Measurements from ENCODE around the gene BFSP2. TPM values are rescaled to one million over a fixed set of nuclear protein-coding genes. Genes with fewer than 3 reads are reported as not detected.

The BFSP2 gene
- total and polyA plus RNA-seq, 2 donors (not counting 3 experiments of a cell fraction or from before 2014, with no cell fraction given), result not detected

DNA sequence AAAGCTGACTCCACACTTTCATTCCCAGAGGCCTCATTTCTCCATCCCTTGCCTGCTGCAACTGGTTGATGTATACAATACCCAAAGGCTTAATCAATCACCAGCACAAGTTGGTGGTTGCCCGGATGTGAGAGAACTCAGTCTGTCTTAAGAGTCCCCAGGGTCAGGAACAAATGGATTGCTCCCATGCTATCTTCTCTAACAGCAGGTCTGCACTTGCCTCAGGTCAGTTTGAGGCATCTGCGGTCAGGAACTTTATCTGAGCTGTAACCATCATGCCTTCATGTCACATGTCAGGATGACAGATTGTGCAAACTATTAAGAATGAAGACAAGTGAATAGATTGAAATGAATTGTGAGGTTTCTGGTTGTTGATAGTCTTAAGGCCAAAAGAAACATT lies 56.1 kb downstream of the BFSP2 start:
- H4K20me1 ChIP-seq (replicated peaks; ENCODE audit: control insufficient read depth, extremely low read depth, insufficient read depth, low read length), result no peaks in the 10 kb centered on the region
- no peak overlapping the region for H3K4me2 ChIP-seq (ENCODE audit: insufficient read depth, low read length)
- no peaks in the 10 kb centered on the region for H3K4me1 ChIP-seq (ENCODE audit: control insufficient read depth, extremely low read depth, insufficient read depth, low read length)
- H3K9ac ChIP-seq (replicated peaks; ENCODE audit: extremely low read depth, insufficient read depth, low read length), result no peak overlapping the region
- no peaks in the 10 kb centered on the region for H3K79me2 ChIP-seq (ENCODE audit: control insufficient read depth, insufficient read depth, low read length)
- H3K27ac ChIP-seq (ENCODE audit: insufficient read depth, low read depth, low read length), result no peak overlapping the region
- DNase-seq (ENCODE audit: low read depth, low spot score), result no peak
- ChIA-PET POLR2A (no interaction called here), CTCF (interaction anchor here (0.7 to 2.4 kb wide), 4 partner anchors 11 to 123 kb away, joined by 3 to 13 read pairs (median 7); no protein-coding TSS in a partner anchor)
- no TSS peak for BruUV-seq (replicated peaks)
- no peaks in the 10 kb centered on the region for H3K36me3 ChIP-seq (ENCODE audit: control insufficient read depth in 2 of 2, extremely low read depth in 1 of 2, insufficient read depth in 2 of 2, low read length in 2 of 2)
- H3K9me1 ChIP-seq (replicated peaks; ENCODE audit: control insufficient read depth, extremely low read depth, insufficient read depth, low read length), result no peaks in the 10 kb centered on the region
- no peak for FAIRE-seq
- peaks cover 17 to 21% of the 10 kb centered on the region in 2 experiments for H3K27me3 ChIP-seq (ENCODE audit: control insufficient read depth in 2 of 2, insufficient read depth in 2 of 2, low read length in 2 of 2)
- no peak for TF ChIP-seq GATA2 (IDR thresholded peaks at IDR 0.05; ENCODE audit: insufficient read depth, insufficient read length, low read depth, low read length)
- no peak for TF ChIP-seq POLR2A (IDR thresholded peaks at IDR 0.05; ENCODE audit: low read depth, low read length)
- dilution Hi-C loops (cut with MboI; ENCODE audit: extremely low pct_ligation_motif_present, low sequenced_read_pairs), result no loop called here
- H2AFZ ChIP-seq (ENCODE audit: low read depth, low read length), result no peak overlapping the region
- intact Hi-C loops (cut with micrococcal nuclease), result loop anchor here (10.0 kb wide), 1 partner anchor 349 kb away; the partner anchor contains the start of gene SRPRB
- H3K4me3 ChIP-seq (replicated peaks in 1 of 3; ENCODE audit: insufficient read depth in 1 of 3, low read depth in 1 of 3, low read length in 3 of 3), result no peak overlapping the region
- H3K9me3 ChIP-seq (replicated peaks; ENCODE audit: control insufficient read depth, insufficient read depth, low read length), result no peaks in the 10 kb centered on the region

DNA sequence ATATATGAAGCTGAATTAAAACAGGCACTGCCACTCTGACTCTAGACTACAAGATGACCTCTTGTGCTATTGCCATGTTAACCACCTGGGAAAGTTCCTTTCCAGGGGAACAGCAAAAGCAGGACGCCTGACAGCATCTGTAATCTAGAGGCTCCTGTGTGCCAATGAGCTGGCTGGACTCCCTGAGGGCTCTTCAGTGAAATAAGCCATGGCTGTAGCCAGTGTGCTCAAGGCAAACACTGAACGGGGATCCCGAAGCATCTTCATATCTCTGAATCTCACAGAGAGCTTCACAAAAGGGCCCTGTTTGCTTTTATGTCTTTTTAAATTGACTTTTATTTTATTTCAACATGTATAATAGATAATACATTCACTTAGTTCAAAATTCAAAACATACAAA lies 57.2 kb downstream of the BFSP2 start:
- peaks cover 14 to 16% of the 10 kb centered on the region in 2 experiments for H3K27me3 ChIP-seq (ENCODE audit: control insufficient read depth in 2 of 2, insufficient read depth in 2 of 2, low read length in 2 of 2)
- H3K79me2 ChIP-seq (ENCODE audit: control insufficient read depth, insufficient read depth, low read length), result no peaks in the 10 kb centered on the region
- H3K9me1 ChIP-seq (replicated peaks; ENCODE audit: control insufficient read depth, extremely low read depth, insufficient read depth, low read length), result no peaks in the 10 kb centered on the region
- DNase-seq (ENCODE audit: low read depth, low spot score) (no peak), FAIRE-seq (no peak)
- CTCF ChIA-PET, result interaction anchor here (1.0 to 2.4 kb wide), 5 partner anchors 10 to 122 kb away, joined by 3 to 13 read pairs (median 8); no protein-coding TSS in a partner anchor
- no peaks in the 10 kb centered on the region for H4K20me1 ChIP-seq (replicated peaks; ENCODE audit: control insufficient read depth, extremely low read depth, insufficient read depth, low read length)
- no peaks in the 10 kb centered on the region for H3K9me3 ChIP-seq (replicated peaks; ENCODE audit: control insufficient read depth, insufficient read depth, low read length)
- TF ChIP-seq POLR2A (IDR thresholded peaks at IDR 0.05; ENCODE audit: low read depth, low read length), result no peak
- TF ChIP-seq, protein P1, sequence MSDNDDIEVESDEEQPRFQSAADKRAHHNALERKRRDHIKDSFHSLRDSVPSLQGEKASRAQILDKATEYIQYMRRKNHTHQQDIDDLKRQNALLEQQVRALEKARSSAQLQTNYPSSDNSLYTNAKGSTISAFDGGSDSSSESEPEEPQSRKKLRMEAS (IDR thresholded peaks at IDR 0.05; ENCODE audit: insufficient read depth, insufficient read length), result no peak
- no peak for TF ChIP-seq FOS (IDR thresholded peaks at IDR 0.05; ENCODE audit: borderline replicate concordance, insufficient read depth, low read length)
- TF ChIP-seq GATA2 (IDR thresholded peaks at IDR 0.05; ENCODE audit: insufficient read depth, insufficient read length, low read depth, low read length), result no peak
- no peak for TF ChIP-seq POLR2AphosphoS5 (IDR thresholded peaks at IDR 0.05; ENCODE audit: insufficient read depth, low read depth, low read length)
- no peak for TF ChIP-seq EZH2 (IDR thresholded peaks at IDR 0.05; ENCODE audit: borderline replicate concordance, low read depth, low read length, severe bottlenecking)
- TF ChIP-seq, protein P2, sequence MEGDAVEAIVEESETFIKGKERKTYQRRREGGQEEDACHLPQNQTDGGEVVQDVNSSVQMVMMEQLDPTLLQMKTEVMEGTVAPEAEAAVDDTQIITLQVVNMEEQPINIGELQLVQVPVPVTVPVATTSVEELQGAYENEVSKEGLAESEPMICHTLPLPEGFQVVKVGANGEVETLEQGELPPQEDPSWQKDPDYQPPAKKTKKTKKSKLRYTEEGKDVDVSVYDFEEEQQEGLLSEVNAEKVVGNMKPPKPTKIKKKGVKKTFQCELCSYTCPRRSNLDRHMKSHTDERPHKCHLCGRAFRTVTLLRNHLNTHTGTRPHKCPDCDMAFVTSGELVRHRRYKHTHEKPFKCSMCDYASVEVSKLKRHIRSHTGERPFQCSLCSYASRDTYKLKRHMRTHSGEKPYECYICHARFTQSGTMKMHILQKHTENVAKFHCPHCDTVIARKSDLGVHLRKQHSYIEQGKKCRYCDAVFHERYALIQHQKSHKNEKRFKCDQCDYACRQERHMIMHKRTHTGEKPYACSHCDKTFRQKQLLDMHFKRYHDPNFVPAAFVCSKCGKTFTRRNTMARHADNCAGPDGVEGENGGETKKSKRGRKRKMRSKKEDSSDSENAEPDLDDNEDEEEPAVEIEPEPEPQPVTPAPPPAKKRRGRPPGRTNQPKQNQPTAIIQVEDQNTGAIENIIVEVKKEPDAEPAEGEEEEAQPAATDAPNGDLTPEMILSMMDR (IDR thresholded peaks at IDR 0.05; ENCODE audit: extremely low read depth in 1 of 2, insufficient read depth in 1 of 2, low read depth in 1 of 2, low read length in 2 of 2), result no peak
- TF ChIP-seq JUN (IDR thresholded peaks at IDR 0.05; ENCODE audit: borderline replicate concordance, insufficient read depth, insufficient read length, low read depth), result no peak
- TF ChIP-seq MYC (IDR thresholded peaks at IDR 0.05; ENCODE audit: low read depth, low read length), result no peak
- no peak overlapping the region for H2AFZ ChIP-seq (ENCODE audit: low read depth, low read length)
- POLR2A ChIA-PET, result no interaction called here
- H3K4me2 ChIP-seq (ENCODE audit: insufficient read depth, low read length), result no peak overlapping the region
- H3K9ac ChIP-seq (replicated peaks; ENCODE audit: extremely low read depth, insufficient read depth, low read length), result no peak overlapping the region
- intact Hi-C loops (cut with micrococcal nuclease), result loop anchor here (10.0 kb wide), 1 partner anchor 348 kb away; the partner anchor contains the start of gene SRPRB
- H3K27ac ChIP-seq (ENCODE audit: insufficient read depth, low read depth, low read length), result no peak overlapping the region
- dilution Hi-C loops (cut with MboI; ENCODE audit: extremely low pct_ligation_motif_present, low sequenced_read_pairs), result no loop called here
- no TSS peak for BruUV-seq (replicated peaks)
- no peaks in the 10 kb centered on the region for H3K4me1 ChIP-seq (ENCODE audit: control insufficient read depth, extremely low read depth, insufficient read depth, low read length)
- no peaks in the 10 kb centered on the region for H3K36me3 ChIP-seq (ENCODE audit: control insufficient read depth in 2 of 2, extremely low read depth in 1 of 2, insufficient read depth in 2 of 2, low read length in 2 of 2)
- no peak overlapping the region for H3K4me3 ChIP-seq (replicated peaks in 1 of 3; ENCODE audit: insufficient read depth in 1 of 3, low read depth in 1 of 3, low read length in 3 of 3)
